ENCODE results near the gene MYPOP. TPM values are rescaled to one million over a fixed set of nuclear protein-coding genes. Genes with fewer than 3 reads are reported as not detected.

Gene MYPOP, protein sequence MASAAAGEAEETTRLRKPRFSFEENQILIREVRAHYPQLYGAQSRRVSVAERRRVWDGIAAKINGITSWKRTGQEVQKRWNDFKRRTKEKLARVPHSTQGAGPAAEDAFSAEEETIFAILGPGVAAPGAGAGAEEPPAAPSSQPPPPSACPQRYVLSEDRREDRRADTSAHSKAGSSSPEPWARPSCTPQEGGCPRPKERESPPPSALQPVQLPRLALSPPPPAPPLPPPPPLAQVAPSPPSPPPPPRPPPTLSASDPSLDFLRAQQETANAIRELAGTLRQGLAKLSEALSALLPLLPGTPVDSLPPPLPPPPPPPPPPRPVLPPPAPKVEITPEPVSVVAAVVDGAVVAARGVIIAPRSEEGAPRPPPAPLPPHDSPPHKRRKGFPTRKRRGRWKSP
- 9.0 TPM for total RNA-seq (ENCODE audit: unreplicated experiment)
- long read RNA-seq = 0 reads

DNA sequence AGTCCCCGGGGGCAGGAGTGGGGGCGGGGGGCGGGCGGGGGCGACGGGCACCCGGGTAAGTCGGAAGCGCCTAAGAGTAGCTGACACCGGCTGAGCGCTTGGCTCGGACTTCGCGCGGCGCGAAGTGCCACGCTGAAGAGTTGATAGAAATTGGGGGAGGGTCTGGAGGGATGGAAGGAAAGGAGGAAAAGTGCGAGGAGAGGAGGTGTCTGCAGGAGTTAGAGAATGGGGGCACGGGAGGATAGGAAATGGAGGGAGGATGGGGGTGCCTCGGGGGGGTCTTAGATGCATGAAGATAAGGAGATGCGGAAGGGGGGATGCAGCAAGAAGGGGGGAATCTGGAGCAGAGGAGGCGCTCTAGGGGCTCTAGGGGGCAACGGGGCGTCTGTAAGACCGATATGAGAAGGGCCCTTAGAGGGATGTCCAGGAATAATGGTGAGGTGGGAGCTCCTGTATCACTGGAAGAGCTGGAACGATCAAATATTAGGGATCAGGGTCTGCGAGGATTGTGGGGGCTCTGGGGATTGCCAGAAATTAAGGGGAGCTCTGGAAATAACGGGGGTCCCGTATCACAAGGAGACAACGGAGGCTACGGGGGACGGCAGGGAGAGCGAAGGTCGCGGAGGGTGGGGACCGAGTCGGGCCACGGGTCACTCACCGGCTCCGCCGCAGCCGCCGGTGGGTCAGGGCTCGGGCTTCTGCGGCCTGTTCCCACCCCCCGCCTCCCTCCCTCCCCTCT is at the start of gene MYPOP:
MYPOP (minus strand) TSS at position 702 of the 739 bp plus-strand sequence. CDS start 840 bp downstream, outside the sequence.
- H3K4me3 Mint-ChIP-seq (ENCODE audit: unreplicated experiment) = peak within 1 kb of the TSS; percentile 96
- no peaks in the 10 kb centered on the region for H3K9me3 Mint-ChIP-seq (ENCODE audit: unreplicated experiment)
- no peak for DNase-seq (ENCODE audit: low spot score)
- H3K27ac Mint-ChIP-seq (ENCODE audit: unreplicated experiment) = no peak within 1 kb of the TSS
- H3K27me3 Mint-ChIP-seq (ENCODE audit: unreplicated experiment) = peaks cover 11% of the 10 kb centered on the region
- peaks cover 18% of the 10 kb centered on the region for H3K4me1 Mint-ChIP-seq (ENCODE audit: unreplicated experiment)
- TF ChIP-seq, protein P1, sequence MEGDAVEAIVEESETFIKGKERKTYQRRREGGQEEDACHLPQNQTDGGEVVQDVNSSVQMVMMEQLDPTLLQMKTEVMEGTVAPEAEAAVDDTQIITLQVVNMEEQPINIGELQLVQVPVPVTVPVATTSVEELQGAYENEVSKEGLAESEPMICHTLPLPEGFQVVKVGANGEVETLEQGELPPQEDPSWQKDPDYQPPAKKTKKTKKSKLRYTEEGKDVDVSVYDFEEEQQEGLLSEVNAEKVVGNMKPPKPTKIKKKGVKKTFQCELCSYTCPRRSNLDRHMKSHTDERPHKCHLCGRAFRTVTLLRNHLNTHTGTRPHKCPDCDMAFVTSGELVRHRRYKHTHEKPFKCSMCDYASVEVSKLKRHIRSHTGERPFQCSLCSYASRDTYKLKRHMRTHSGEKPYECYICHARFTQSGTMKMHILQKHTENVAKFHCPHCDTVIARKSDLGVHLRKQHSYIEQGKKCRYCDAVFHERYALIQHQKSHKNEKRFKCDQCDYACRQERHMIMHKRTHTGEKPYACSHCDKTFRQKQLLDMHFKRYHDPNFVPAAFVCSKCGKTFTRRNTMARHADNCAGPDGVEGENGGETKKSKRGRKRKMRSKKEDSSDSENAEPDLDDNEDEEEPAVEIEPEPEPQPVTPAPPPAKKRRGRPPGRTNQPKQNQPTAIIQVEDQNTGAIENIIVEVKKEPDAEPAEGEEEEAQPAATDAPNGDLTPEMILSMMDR (IDR thresholded peaks at IDR 0.05; ENCODE audit: unreplicated experiment) = no peak
- peaks cover 21% of the 10 kb centered on the region for H3K36me3 Mint-ChIP-seq (ENCODE audit: low read depth, unreplicated experiment)

DNA sequence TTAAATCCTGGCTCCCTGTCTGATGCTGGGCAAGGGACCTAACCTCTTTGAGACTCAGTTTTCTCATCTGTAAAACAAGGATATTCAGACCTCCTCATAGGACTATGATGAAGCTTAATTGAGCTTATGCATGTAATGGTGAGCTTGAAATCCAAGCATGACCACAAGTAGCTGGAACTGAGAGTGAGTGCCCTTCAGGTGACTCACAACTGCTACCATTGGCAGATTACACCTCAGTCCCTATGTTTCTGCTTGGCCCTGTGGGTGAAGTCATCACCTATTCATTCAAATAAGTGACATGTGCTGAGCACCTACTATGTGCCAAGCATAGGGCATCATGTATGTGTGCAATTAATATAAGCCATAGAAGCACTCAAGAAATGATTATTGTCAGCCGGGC is 45.5 kb upstream of the MYPOP start:
- TF ChIP-seq, protein P1 (IDR thresholded peaks at IDR 0.05; ENCODE audit: unreplicated experiment) = no peak
- H3K36me3 Mint-ChIP-seq (ENCODE audit: low read depth, unreplicated experiment) = peaks cover 50% of the 10 kb centered on the region
- DNase-seq (ENCODE audit: low spot score) = no peak
- no peaks in the 10 kb centered on the region for H3K9me3 Mint-ChIP-seq (ENCODE audit: unreplicated experiment)
- H3K27ac Mint-ChIP-seq (ENCODE audit: unreplicated experiment) = no peak overlapping the region
- peaks cover 1% of the 10 kb centered on the region for H3K27me3 Mint-ChIP-seq (ENCODE audit: unreplicated experiment)
- H3K4me3 Mint-ChIP-seq (ENCODE audit: unreplicated experiment) = no peak overlapping the region
- peaks cover 4% of the 10 kb centered on the region for H3K4me1 Mint-ChIP-seq (ENCODE audit: unreplicated experiment)

DNA sequence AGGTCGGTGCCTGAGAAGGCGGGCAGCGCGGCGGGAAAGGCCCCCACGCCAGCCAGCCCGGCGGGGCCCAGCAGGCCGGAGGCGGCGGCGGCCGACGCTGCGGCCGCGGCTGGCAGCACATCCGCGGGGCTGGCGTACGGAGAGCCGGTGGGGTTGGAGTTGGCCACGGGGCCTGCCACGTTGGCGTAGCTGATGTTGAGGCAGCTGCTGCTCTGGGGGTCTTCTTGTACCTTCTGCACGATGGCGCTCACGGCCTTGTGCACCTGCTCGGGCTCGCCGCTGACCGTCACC is 38.0 kb upstream of the MYPOP start:
- H3K27ac Mint-ChIP-seq (ENCODE audit: unreplicated experiment) = no peak overlapping the region
- TF ChIP-seq, protein P1 (IDR thresholded peaks at IDR 0.05; ENCODE audit: unreplicated experiment) = no peak
- peaks cover 31% of the 10 kb centered on the region for H3K4me1 Mint-ChIP-seq (ENCODE audit: unreplicated experiment)
- H3K4me3 Mint-ChIP-seq (ENCODE audit: unreplicated experiment) = no peak overlapping the region
- no peaks in the 10 kb centered on the region for H3K9me3 Mint-ChIP-seq (ENCODE audit: unreplicated experiment)
- peaks cover 15% of the 10 kb centered on the region for H3K27me3 Mint-ChIP-seq (ENCODE audit: unreplicated experiment)
- no peak for DNase-seq (ENCODE audit: low spot score)
- H3K36me3 Mint-ChIP-seq (ENCODE audit: low read depth, unreplicated experiment) = peaks cover 63% of the 10 kb centered on the region

DNA sequence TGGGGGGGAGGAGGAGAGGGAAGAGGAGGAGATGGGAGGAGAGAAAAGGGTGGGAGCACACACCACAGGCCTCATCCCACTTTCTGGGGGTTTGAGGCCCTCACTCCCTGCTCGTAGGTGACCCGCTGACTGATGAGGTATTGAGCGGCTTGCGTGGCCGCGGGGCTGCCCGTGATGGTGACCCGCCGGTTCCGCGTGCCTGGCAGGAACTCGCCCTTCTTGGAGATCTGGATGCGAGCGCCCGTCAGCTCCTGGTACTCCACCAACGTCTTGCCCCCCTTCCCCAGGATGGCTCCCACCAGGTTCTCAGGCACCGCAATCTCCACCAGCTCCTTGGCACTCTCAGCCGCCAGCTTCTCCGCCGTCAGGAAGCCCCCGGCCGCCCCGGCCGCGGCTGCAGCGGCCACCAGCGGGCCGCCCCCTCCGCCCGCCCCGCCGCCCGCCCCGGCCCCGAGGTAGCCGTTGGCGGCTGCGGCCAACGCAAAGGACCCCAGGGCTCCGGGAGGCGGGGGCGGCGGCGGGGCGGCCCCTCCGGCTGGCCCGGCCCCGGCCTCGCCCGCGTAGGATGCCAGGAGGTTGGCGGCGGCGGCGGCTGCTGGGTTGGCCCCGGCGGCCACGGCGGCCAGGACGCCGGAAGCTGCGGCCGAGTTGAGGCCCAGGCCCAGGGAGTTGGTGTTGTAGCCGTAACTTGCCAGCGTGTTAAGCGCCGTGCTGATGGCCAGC is 37.5 kb upstream of the MYPOP start:
- Mint-ChIP-seq H3K27ac (ENCODE audit: unreplicated experiment) (no peak overlapping the region), H3K27me3 (ENCODE audit: unreplicated experiment) (peaks cover 16% of the 10 kb centered on the region), H3K4me3 (ENCODE audit: unreplicated experiment) (no peak overlapping the region), H3K36me3 (ENCODE audit: low read depth, unreplicated experiment) (peaks cover 63% of the 10 kb centered on the region), H3K9me3 (ENCODE audit: unreplicated experiment) (no peaks in the 10 kb centered on the region), H3K4me1 (ENCODE audit: unreplicated experiment) (peaks cover 35% of the 10 kb centered on the region)
- TF ChIP-seq, protein P1 (IDR thresholded peaks at IDR 0.05; ENCODE audit: unreplicated experiment) = no peak
- DNase-seq (ENCODE audit: low spot score) = no peak
